ENCODE results near the gene CA5B.
"Not testable (repeated sequence)": the region's sequence is repeated elsewhere in the genome, so short reads cannot be mapped to it uniquely, and the experiment has no call there.

The CA5B gene

GRCh38 chrX:15737959-15738902, at the start of gene CA5B:
Gene CA5B (plus strand): TSS chrX:15738270. CDS start chrX:15750024, 11,754 bp downstream.
- DNase-seq (ENCODE audit: low read depth), result no peak

- no peak for DNase-seq (ENCODE audit: low read depth)
Observed at GRCh38 chrX:15694941-15695451, 43.1 kb upstream of the CA5B start.

GRCh38 chrX:15696516-15696915, 41.6 kb upstream of the CA5B start:
- no peak for DNase-seq (ENCODE audit: low read depth)

GRCh38 chrX:15702488-15703371, 35.3 kb upstream of the CA5B start:
- DNase-seq (ENCODE audit: low read depth), result no peak

- not testable (repeated sequence) for DNase-seq (ENCODE audit: low read depth)
Observed at GRCh38 chrX:15703809-15704208, 34.3 kb upstream of the CA5B start.

GRCh38 chrX:15704273-15704672, 33.8 kb upstream of the CA5B start:
- not testable (repeated sequence) for DNase-seq (ENCODE audit: low read depth)

- DNase-seq (ENCODE audit: low read depth), result no peak
Observed at GRCh38 chrX:15714529-15714928, 23.5 kb upstream of the CA5B start.

- no peak for DNase-seq (ENCODE audit: low read depth)
Observed at GRCh38 chrX:15718283-15718970, 19.6 kb upstream of the CA5B start.

- no peak for DNase-seq (ENCODE audit: low read depth)
Observed at GRCh38 chrX:15719324-15719968, 18.6 kb upstream of the CA5B start.

GRCh38 chrX:15721911-15722310, 16.2 kb upstream of the CA5B start:
- no peak for DNase-seq (ENCODE audit: low read depth)

- no peak for DNase-seq (ENCODE audit: low read depth)
Observed at GRCh38 chrX:15723887-15724517, 14.1 kb upstream of the CA5B start.

- no peak for DNase-seq (ENCODE audit: low read depth)
Observed at GRCh38 chrX:15724911-15725310, 13.2 kb upstream of the CA5B start.

- not testable (repeated sequence) for DNase-seq (ENCODE audit: low read depth)
Observed at GRCh38 chrX:15731368-15731767, 6.7 kb upstream of the CA5B start.

- no peak for DNase-seq (ENCODE audit: low read depth)
Observed at GRCh38 chrX:15737190-15737958, 696 bp upstream of the CA5B start.

- DNase-seq (ENCODE audit: low read depth), result no peak
Observed at GRCh38 chrX:15739886-15740285, 1.8 kb downstream of the CA5B start.

GRCh38 chrX:15744181-15744867, 6.3 kb downstream of the CA5B start:
- no peak for DNase-seq (ENCODE audit: low read depth)

GRCh38 chrX:15745179-15745578, 7.1 kb downstream of the CA5B start:
- DNase-seq (ENCODE audit: low read depth), result no peak

GRCh38 chrX:15746651-15747050, 8.6 kb downstream of the CA5B start:
- not testable (repeated sequence) for DNase-seq (ENCODE audit: low read depth)

GRCh38 chrX:15747626-15748173, 9.6 kb downstream of the CA5B start:
- no peak for DNase-seq (ENCODE audit: low read depth)
